ENCODE results near the gene STPG4.

GRCh38 chr2:47177043-47177565, 22.0 kb upstream of the STPG4 start:
- TF ChIP-seq TAF1 (IDR thresholded peaks at IDR 0.05; ENCODE audit: low read depth, low read length) (no peak), POLR2AphosphoS5 (IDR thresholded peaks at IDR 0.05; ENCODE audit: low read depth, low read length) (no peak)

Measured in GM12891 (cell line).